ENCODE data around the gene TMEM186. TPM values are rescaled to one million over a fixed set of nuclear protein-coding genes. Genes with fewer than 3 reads are reported as not detected.

The TMEM186 gene
- total and polyA plus RNA-seq, 2 of the 8 experiments (the other 6 are each of a cell fraction or from before 2014, with no cell fraction given), result 13.1 TPM

- Histone ChIP-seq H3K9ac (replicated peaks in 1 of 4; ENCODE audit: extremely low read depth in 1 of 4, low read depth in 3 of 4, low read length in 3 of 4) (no peak overlapping the region), H3K4me1 (replicated peaks in 1 of 4; ENCODE audit: control insufficient read depth in 3 of 4, insufficient read depth in 4 of 4, low read length in 3 of 4) (peaks cover 0 to 1% (median 0%) of the 10 kb centered on the region in 4 experiments; a peak in 1 of 7 replicates), H3K79me2 (ENCODE audit: control insufficient read depth in 1 of 2, insufficient read depth in 2 of 2, low read length in 2 of 2) (no peaks in the 10 kb centered on the region), H2AK5ac (ENCODE audit: low read depth, low read length) (no peak overlapping the region), H2BK15ac (ENCODE audit: low read length) (no peak overlapping the region), H3K27me3 (replicated peaks in 1 of 4; ENCODE audit: control insufficient read depth in 3 of 4, extremely low read depth in 1 of 4, insufficient read depth in 3 of 4, low read length in 3 of 4) (no peaks in the 10 kb centered on the region; a peak in 1 of 7 replicates), H3K36me3 (ENCODE audit: control insufficient read depth in 2 of 4, insufficient read depth in 4 of 4, low read length in 3 of 4) (peaks cover 0 to 9% (median 0%) of the 10 kb centered on the region in 4 experiments; a peak in 1 of 8 replicates), H2BK5ac (ENCODE audit: low read depth, low read length) (no peak overlapping the region), H3K56ac (replicated peaks; ENCODE audit: insufficient read length, low read depth, low read length) (no peak overlapping the region), H4K5ac (ENCODE audit: insufficient read length, low read depth, low read length) (no peak overlapping the region), H4K20me1 (replicated peaks in 1 of 2; ENCODE audit: control insufficient read depth in 1 of 2, insufficient read depth in 2 of 2, low read length in 2 of 2) (no peaks in the 10 kb centered on the region), H3K23me2 (ENCODE audit: low read depth, low read length) (no peaks in the 10 kb centered on the region), H3K14ac (ENCODE audit: insufficient read length) (no peak overlapping the region), H2BK120ac (replicated peaks; ENCODE audit: low read depth, low read length) (no peak overlapping the region), H4K91ac (replicated peaks; ENCODE audit: insufficient read length, low read length) (no peak overlapping the region), H2AFZ (ENCODE audit: low read length) (no peak overlapping the region), H3K4ac (replicated peaks; ENCODE audit: insufficient read length, low read depth, low read length) (no peak overlapping the region), H3K79me1 (ENCODE audit: low read depth, low read length) (no peaks in the 10 kb centered on the region), H2BK20ac (ENCODE audit: low read length) (no peak overlapping the region), H3K4me3 (ENCODE audit: extremely low read depth in 1 of 4, insufficient read depth in 2 of 4, low read depth in 3 of 4, low read length in 4 of 4) (no peak overlapping the region), H3K27ac (ENCODE audit: low read depth, low read length) (no peak overlapping the region), H3K18ac (ENCODE audit: extremely low read depth, low read length) (no peak overlapping the region; the same call in 1 of the 2 replicates), H3K9me3 (ENCODE audit: insufficient read depth in 2 of 2, low read depth in 1 of 2, low read length in 1 of 2) (no peaks in the 10 kb centered on the region), H3K4me2 (ENCODE audit: insufficient read depth in 1 of 2, low read depth in 2 of 2, low read length in 2 of 2) (0 out of 4 replicates have a peak overlapping the region, but pooled peaks of 1 of the 2 experiments have one; percentile 2), H2BK12ac (ENCODE audit: low read depth, low read length) (no peak overlapping the region), H4K8ac (ENCODE audit: extremely low read depth, insufficient read depth, low read length) (no peak overlapping the region), H3K23ac (ENCODE audit: insufficient read length) (no peak overlapping the region)
- no peak for DNase-seq (ENCODE audit: low read depth in 1 of 2, low spot score in 2 of 2)
- 83% methylated on average over 12 of the region's 12 CpGs; no CpG with 5 or more reads in 1 of the 2 experiments for WGBS, 2 experiments (ENCODE audit: extremely low coverage in 1 of 2, insufficient coverage in 1 of 2, insufficient read length in 1 of 2, insufficient replicate concordance in 2 of 2, low coverage in 1 of 2, low lambda C conversion rate in 2 of 2, missing lambda C conversion rate in 1 of 2)
- no peak for FAIRE-seq
- POLR2A ChIA-PET (ENCODE audit: partially characterized antibody), result interaction anchor here (0.6 kb wide), 1 partner anchor 239 kb away, joined by 3 read pairs; no protein-coding TSS in a partner anchor
- CTCF ChIA-PET (ENCODE audit: partially characterized antibody), result interaction anchor here (2.6 to 26.4 kb wide), 2 partner anchors 15 to 112 kb away, joined by 11 to 404 read pairs; partner anchors contain the start of gene ABAT
- no peak for TF ChIP-seq CBX5 (IDR thresholded peaks at IDR 0.05; ENCODE audit: low read depth, low read length)
- no peak for TF ChIP-seq POLR2AphosphoS5 (IDR thresholded peaks at IDR 0.05; ENCODE audit: low read depth, low read length)
Measured at GRCh38 chr16:8776129-8776584, 21.3 kb downstream of the TMEM186 start.

Measured in H1 (cell line).